GM12878 (cell line): ENCODE results near the gene ADGRV1.

Source experiments
- CHD2 ChIP-seq: IDR thresholded peaks from 2 replicates; pipeline ENCODE4 v1.6.1; 2011; ENCODE audit warnings: low read depth, low read length, improper control_type of control experiment, borderline replicate concordance
- ETV6 ChIP-seq, 2 experiments: fragments of 450-650 bp in 1 of 2; IDR thresholded peaks in 1 of 2; conservative IDR thresholded peaks in 1 of 2; 2 replicates each; pipeline ENCODE4 v1.6.1; 2014; ENCODE audit warnings: antibody characterized with exemption in 1 of 2, borderline replicate concordance in 1 of 2, low read depth in 1 of 2, mild to moderate bottlenecking in 1 of 2, moderate library complexity in 1 of 2
- JUNB ChIP-seq: IDR thresholded peaks from 2 replicates; pipeline ENCODE4 v1.6.1; 2016; ENCODE audit warnings: antibody characterized with exemption, mild to moderate bottlenecking
- NFIC ChIP-seq: IDR thresholded peaks from 2 replicates; pipeline ENCODE4 v1.6.1; 2012; ENCODE audit warnings: low read depth, mild to moderate bottlenecking, inconsistent platforms, low read length, moderate library complexity
- POLR2A ChIP-seq: IDR thresholded peaks from 2 replicates; pipeline ENCODE4 v1.6.1; 2011; ENCODE audit warnings: low read depth, mild to moderate bottlenecking, low read length
- RAD21 ChIP-seq: IDR thresholded peaks from 2 replicates; pipeline ENCODE4 v1.6.1; 2011; ENCODE audit warnings: mild to moderate bottlenecking, low read depth, low read length, moderate library complexity; ENCODE audit not compliant: insufficient read depth
- RAD51 ChIP-seq: fragments of 450-650 bp; IDR thresholded peaks from 2 replicates; pipeline ENCODE4 v1.6.1; 2016; ENCODE audit warnings: moderate library complexity, mild to moderate bottlenecking, inconsistent platforms
- SUZ12 ChIP-seq: fragments of 200-600 bp; sonication (generic); IDR thresholded peaks from one replicate; pipeline ENCODE4 v1.6.1; 2018; ENCODE audit warnings: antibody characterized with exemption, mild to moderate bottlenecking; ENCODE audit not compliant: unreplicated experiment
- TF ChIP-seq, protein P1 (sequence below), 3 experiments: IDR thresholded peaks in 2 of 3; conservative IDR thresholded peaks in 1 of 3; 2 replicates each; pipeline ENCODE4 v1.5.1; 2011; ENCODE audit warnings: low read depth in 3 of 3, low read length in 3 of 3, mild to moderate bottlenecking in 3 of 3, control low read depth in 2 of 3, moderate library complexity in 2 of 3, inconsistent platforms in 1 of 3, mixed read lengths in 1 of 3; ENCODE audit not compliant: control insufficient read depth in 2 of 3, insufficient read depth in 1 of 3; ENCODE audit errors: extremely low read depth in 1 of 3
- TF ChIP-seq, protein P2 (sequence below): IDR thresholded peaks from 2 replicates; pipeline ENCODE4 v1.6.1; 2011; ENCODE audit warnings: mild to moderate bottlenecking, low read depth, low read length, moderate library complexity; ENCODE audit not compliant: insufficient replicate concordance
- TF ChIP-seq, protein P3 (sequence below): IDR thresholded peaks from 2 replicates; pipeline ENCODE4 v1.6.1; 2011; ENCODE audit warnings: borderline replicate concordance, low read depth, mild to moderate bottlenecking, moderate library complexity, mixed read lengths, low read length; ENCODE audit not compliant: insufficient read depth; ENCODE audit errors: extremely low read length

DNA sequence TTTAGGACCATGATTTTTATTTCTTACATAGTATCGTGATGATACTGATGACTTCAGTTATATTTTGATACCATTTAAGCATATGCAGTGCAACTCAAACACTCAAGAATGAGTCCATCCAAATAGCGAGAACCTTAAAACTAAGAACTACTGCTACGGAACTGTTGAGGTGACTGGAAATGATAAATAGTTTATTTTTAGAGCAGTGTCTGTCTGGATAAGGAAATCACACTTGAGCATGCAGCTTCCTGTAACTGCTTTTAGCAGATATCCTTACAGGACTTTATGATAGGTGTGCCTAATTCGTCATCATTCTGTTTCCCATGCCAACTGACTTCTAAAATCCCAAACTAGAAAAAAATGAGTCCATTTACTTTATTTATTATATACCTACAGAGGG is 85.5 kb downstream of the ADGRV1 start:
- TF ChIP-seq NFIC = no peak
- TF ChIP-seq, protein P1, sequence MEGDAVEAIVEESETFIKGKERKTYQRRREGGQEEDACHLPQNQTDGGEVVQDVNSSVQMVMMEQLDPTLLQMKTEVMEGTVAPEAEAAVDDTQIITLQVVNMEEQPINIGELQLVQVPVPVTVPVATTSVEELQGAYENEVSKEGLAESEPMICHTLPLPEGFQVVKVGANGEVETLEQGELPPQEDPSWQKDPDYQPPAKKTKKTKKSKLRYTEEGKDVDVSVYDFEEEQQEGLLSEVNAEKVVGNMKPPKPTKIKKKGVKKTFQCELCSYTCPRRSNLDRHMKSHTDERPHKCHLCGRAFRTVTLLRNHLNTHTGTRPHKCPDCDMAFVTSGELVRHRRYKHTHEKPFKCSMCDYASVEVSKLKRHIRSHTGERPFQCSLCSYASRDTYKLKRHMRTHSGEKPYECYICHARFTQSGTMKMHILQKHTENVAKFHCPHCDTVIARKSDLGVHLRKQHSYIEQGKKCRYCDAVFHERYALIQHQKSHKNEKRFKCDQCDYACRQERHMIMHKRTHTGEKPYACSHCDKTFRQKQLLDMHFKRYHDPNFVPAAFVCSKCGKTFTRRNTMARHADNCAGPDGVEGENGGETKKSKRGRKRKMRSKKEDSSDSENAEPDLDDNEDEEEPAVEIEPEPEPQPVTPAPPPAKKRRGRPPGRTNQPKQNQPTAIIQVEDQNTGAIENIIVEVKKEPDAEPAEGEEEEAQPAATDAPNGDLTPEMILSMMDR (IDR thresholded peaks at IDR 0.05 in 2 of 3, conservative IDR thresholded peaks at IDR 0.05 in 1 of 3; ENCODE audit: control insufficient read depth in 2 of 3, extremely low read depth in 1 of 3, insufficient read depth in 1 of 3, low read depth in 3 of 3, low read length in 3 of 3) = no peak
- TF ChIP-seq CHD2 = no peak
- TF ChIP-seq RAD21 = no peak
- no peak for TF ChIP-seq POLR2A
- no peak for TF ChIP-seq ETV6 (conservative IDR thresholded peaks at IDR 0.05 in 1 of 2, IDR thresholded peaks at IDR 0.05 in 1 of 2; ENCODE audit: borderline replicate concordance in 1 of 2, low read depth in 1 of 2)
- TF ChIP-seq SUZ12 = no peak
- no peak for TF ChIP-seq JUNB
- TF ChIP-seq RAD51 = no peak
- TF ChIP-seq, protein P2, sequence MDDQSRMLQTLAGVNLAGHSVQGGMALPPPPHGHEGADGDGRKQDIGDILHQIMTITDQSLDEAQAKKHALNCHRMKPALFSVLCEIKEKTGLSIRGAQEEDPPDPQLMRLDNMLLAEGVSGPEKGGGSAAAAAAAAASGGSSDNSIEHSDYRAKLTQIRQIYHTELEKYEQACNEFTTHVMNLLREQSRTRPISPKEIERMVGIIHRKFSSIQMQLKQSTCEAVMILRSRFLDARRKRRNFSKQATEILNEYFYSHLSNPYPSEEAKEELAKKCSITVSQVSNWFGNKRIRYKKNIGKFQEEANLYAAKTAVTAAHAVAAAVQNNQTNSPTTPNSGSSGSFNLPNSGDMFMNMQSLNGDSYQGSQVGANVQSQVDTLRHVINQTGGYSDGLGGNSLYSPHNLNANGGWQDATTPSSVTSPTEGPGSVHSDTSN = no peak
- TF ChIP-seq, protein P3, sequence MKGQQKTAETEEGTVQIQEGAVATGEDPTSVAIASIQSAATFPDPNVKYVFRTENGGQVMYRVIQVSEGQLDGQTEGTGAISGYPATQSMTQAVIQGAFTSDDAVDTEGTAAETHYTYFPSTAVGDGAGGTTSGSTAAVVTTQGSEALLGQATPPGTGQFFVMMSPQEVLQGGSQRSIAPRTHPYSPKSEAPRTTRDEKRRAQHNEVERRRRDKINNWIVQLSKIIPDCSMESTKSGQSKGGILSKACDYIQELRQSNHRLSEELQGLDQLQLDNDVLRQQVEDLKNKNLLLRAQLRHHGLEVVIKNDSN = no peak
